K562 (cell line): ENCODE data around the gene GRWD1. TPM values are rescaled to one million over a fixed set of nuclear protein-coding genes. Genes with fewer than 3 reads are reported as not detected.

Source experiments
- DEAF1 ChIP-seq: fragments of 450-650 bp; formaldehyde crosslinking; IDR thresholded peaks from 2 replicates; pipeline ENCODE4 v1.4.0; 2020; ENCODE audit warnings: mild to moderate bottlenecking, moderate library complexity
- DIDO1 ChIP-seq: fragments of 450-650 bp; IDR thresholded peaks from 2 replicates; pipeline ENCODE4 v1.6.1; 2016; ENCODE audit warnings: low read depth, missing biosample characterization, missing genetic modification characterization
- POLR2A ChIP-seq: fragments of 450-650 bp; conservative IDR thresholded peaks from 2 replicates; pipeline ENCODE4 v1.6.1; 2016
- POLR2AphosphoS2 ChIP-seq: IDR thresholded peaks from 2 replicates; pipeline ENCODE4 v1.6.1; 2012; ENCODE audit warnings: low read length, improper control_type of control experiment
- POU5F1 ChIP-seq: fragments of 150-350 bp; IDR thresholded peaks from 2 replicates; pipeline ENCODE4 v1.6.1; 2014; ENCODE audit warnings: borderline replicate concordance, low read length, low read depth, mild to moderate bottlenecking; ENCODE audit not compliant: partially characterized antibody
- RAD21 ChIP-seq, 2 experiments: fragments of 250-450 bp in 1 of 2; fragments of 450-650 bp in 1 of 2; sonication (Bioruptor Pico) in 1 of 2; formaldehyde crosslinking in 1 of 2; IDR thresholded peaks in 1 of 2; conservative IDR thresholded peaks in 1 of 2; 2 replicates each; pipeline versions ENCODE4 v1.4.0 to v1.8.0; 2020 to 2022; ENCODE audit warnings: mild to moderate bottlenecking in 2 of 2, moderate library complexity in 1 of 2
- REST ChIP-seq, 2 experiments: fragments of 450-650 bp; formaldehyde crosslinking in 1 of 2; IDR thresholded peaks; 2 replicates each; pipeline versions ENCODE4 v1.4.0 to v1.6.1; 2014 to 2020; ENCODE audit warnings: mild to moderate bottlenecking in 2 of 2, borderline replicate concordance in 1 of 2, low read depth in 1 of 2
- SPI1 ChIP-seq: IDR thresholded peaks from 2 replicates; pipeline ENCODE4 v1.6.1; 2011; ENCODE audit warnings: low read depth, low read length, control low read depth, borderline replicate concordance
- ZBTB11 ChIP-seq, 3 experiments: fragments of 200-800 bp in 1 of 3; fragments of 250-450 bp in 1 of 3; fragments of 450-650 bp in 1 of 3; sonication (Bioruptor Pico) in 1 of 3; sonication (Bioruptor generic) in 1 of 3; formaldehyde crosslinking in 1 of 3; IDR thresholded peaks; 2 replicates each; pipeline versions ENCODE4 v1.6.1 to v1.8.0; 2016 to 2022; ENCODE audit warnings: mild to moderate bottlenecking in 2 of 3, missing genetic modification characterization in 2 of 3, missing compliant biosample characterization in 1 of 3, moderate library complexity in 1 of 3
- ZNF165 ChIP-seq: fragments of 250-450 bp; sonication (Bioruptor Pico); IDR thresholded peaks from 2 replicates; pipeline ENCODE4 v1.4.0; 2020; ENCODE audit warnings: borderline replicate concordance
- polyA plus RNA-seq, 8 experiments: library from polyadenylated mRNA; depleted of rRNA in 4 of 8; stranded (reverse) in 5 of 8; unstranded in 3 of 8; fragments of >200 nt; fragmentation: Nextera tagmentation in 2 of 8; fragmentation: Illumina TruSeq in 1 of 8; extraction: Ambion mirVana in 2 of 8; extraction: Trizol in 1 of 8; gene quantifications; 2 replicates each; pipeline versions ENCODE4 v1.2.1 to v1.2.3, GENCODE V29; 2011 to 2014; ENCODE audit warnings: inconsistent platforms in 1 of 8, missing spikeins in 1 of 8
- total RNA-seq, 7 experiments: library from RNA; depleted of rRNA in 6 of 7; stranded (reverse); fragments of >200 nt in 6 of 7; fragmentation: Illumina TruSeq in 2 of 7; extraction: Trizol in 2 of 7; gene quantifications; 2 replicates each; pipeline versions ENCODE4 v1.2.1 to v1.2.3, GENCODE V29; 2011 to 2021; ENCODE audit warnings: low replicate concordance in 1 of 7

GRWD1 gene
- total and polyA plus RNA-seq, 9 of the 15 experiments (the other 6 are each of a cell fraction or from before 2014, with no cell fraction given) = 1.5 to 87.2 (median 24.5) TPM

DNA sequence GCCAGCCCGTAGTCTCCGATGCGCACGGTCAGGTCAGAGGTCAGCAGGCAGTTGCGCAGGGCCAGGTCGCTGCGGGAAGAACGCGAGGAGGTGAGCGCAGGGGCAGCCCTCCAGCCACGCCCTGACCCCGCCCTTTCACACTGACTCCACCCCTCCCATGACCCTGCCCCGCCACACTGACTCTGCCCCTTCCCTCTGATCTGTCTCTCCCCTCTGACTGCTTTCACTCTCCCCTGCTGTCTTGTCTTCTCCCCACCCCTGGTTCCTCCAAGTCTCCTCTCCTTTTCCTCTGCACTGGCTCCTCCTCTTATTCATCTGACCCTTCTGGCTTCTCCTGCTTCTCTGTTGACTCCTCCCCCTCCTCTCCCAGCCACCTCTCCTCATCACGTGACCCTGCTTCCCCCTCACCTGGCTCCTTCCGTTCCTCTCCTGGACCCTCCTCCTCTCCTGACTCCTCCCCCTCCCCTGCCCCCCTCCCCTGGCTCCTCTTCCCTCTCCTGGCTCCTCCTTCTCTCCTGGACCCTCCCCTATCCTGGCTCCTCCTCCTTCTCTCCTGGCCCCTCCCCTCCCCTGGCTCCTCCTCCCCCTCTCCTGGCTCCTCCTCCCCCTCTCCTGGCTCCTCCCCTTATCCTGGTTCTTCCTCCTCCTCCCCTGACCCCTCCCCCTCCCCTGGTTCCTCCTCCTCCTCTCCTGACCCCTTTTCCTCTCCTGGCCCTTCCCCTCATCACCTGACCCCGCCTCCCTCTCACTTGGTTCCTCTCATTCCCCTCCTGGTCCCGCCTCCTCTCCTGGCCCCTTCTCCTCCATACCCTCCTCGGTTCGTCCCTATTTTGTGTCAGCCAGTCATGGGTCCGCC is 55.9 kb downstream of the GRWD1 start (continued):
- TF ChIP-seq REST (IDR thresholded peaks at IDR 0.05; ENCODE audit: borderline replicate concordance) = peak; percentile 67
- TF ChIP-seq REST (CRISPR knock-in tag; IDR thresholded peaks at IDR 0.05; ENCODE audit: low read depth) = no peak
- TF ChIP-seq RAD21 (CRISPR knock-in tag; conservative IDR thresholded peaks at IDR 0.05 in 1 of 2, IDR thresholded peaks at IDR 0.05 in 1 of 2) = no peak
- TF ChIP-seq POLR2AphosphoS2 = no peak
- no peak for TF ChIP-seq SPI1
- TF ChIP-seq ZNF165 (CRISPR knock-in tag) = no peak
- no peak for TF ChIP-seq POU5F1
- peak in 1 of 3 experiments; percentile 52; a peak in 2 of 6 replicates for TF ChIP-seq ZBTB11 (CRISPR knock-in tag; IDR thresholded peaks at IDR 0.05)
- peak; percentile 80 for TF ChIP-seq POLR2A
- TF ChIP-seq DEAF1 (CRISPR knock-in tag) = no peak
- 0 out of 2 replicates have a peak, but pooled peaks have one; percentile 48 for TF ChIP-seq DIDO1
